OCI-LY7 (cell line): Measurements from ENCODE around the gene C2CD4B. TPM values are rescaled to one million over a fixed set of nuclear protein-coding genes. Genes with fewer than 3 reads are reported as not detected.

Source experiments
- BruUV-seq: library from RNA; stranded (reverse); fragments of 400-500 nt; replicated peaks from 2 replicates; lab custom pipeline; 2021; lab: Mats Ljungman, UMichigan
- CTCF ChIA-PET: fragments of 300-600 bp; sonication (Branson Sonifier 250); formaldehyde crosslinking; loops from one replicate; lab custom pipeline; 2022; ENCODE audit warnings: antibody characterized with exemption; ENCODE audit not compliant: unreplicated experiment; lab: Charles Lee
- POLR2A ChIA-PET: fragments of 300-600 bp; sonication (Branson Sonifier 250); formaldehyde crosslinking; loops from one replicate; lab custom pipeline; 2022; ENCODE audit warnings: antibody characterized with exemption; lab: Charles Lee
- DNase-seq: peaks from one replicate; pipeline ENCODE4 v3.0.0-alpha.2; 2015; ENCODE audit warnings: low spot score
- H2AFZ ChIP-seq: fragments of 200-600 bp; sonication (generic), shearing (Covaris generic); 2 replicates; pipeline ENCODE4 v1.6.1; 2014; ENCODE audit warnings: mild to moderate bottlenecking, antibody characterized with exemption, low read length, moderate library complexity
- H3K27ac ChIP-seq: fragments of 200-600 bp; sonication (generic); 2 replicates; pipeline ENCODE4 v1.5.1; 2014; ENCODE audit warnings: mixed run types, low read depth, mild to moderate bottlenecking, moderate library complexity, low read length, inconsistent platforms; ENCODE audit not compliant: poor library complexity, severe bottlenecking
- H3K36me3 ChIP-seq: fragments of 200-600 bp; sonication (generic); 2 replicates; pipeline ENCODE4 v1.6.1; 2014; ENCODE audit warnings: mild to moderate bottlenecking, antibody characterized with exemption, low read length, moderate library complexity, mixed read lengths; ENCODE audit not compliant: insufficient read depth
- H3K4me1 ChIP-seq: fragments of 200-600 bp; sonication (generic); 2 replicates; pipeline ENCODE4 v1.5.1; 2014; ENCODE audit warnings: mild to moderate bottlenecking, low read length; ENCODE audit not compliant: insufficient read depth, poor library complexity, severe bottlenecking
- H3K4me2 ChIP-seq: fragments of 200-600 bp; sonication (generic); 2 replicates; pipeline ENCODE4 v1.6.1; 2014; ENCODE audit warnings: mild to moderate bottlenecking, low read length
- H3K4me3 ChIP-seq: fragments of 200-600 bp; sonication (generic); 2 replicates; pipeline ENCODE4 v1.5.1; 2014; ENCODE audit warnings: mild to moderate bottlenecking, low read depth, low read length; ENCODE audit not compliant: poor library complexity, severe bottlenecking
- H3K79me2 ChIP-seq: fragments of 200-600 bp; sonication (generic); 2 replicates; pipeline ENCODE4 v1.6.1; 2016; ENCODE audit warnings: low read depth, mild to moderate bottlenecking, low read length, moderate library complexity, mixed read lengths; ENCODE audit not compliant: insufficient read depth
- H3K9me2 ChIP-seq: fragments of 200-600 bp; sonication (generic); 2 replicates; pipeline ENCODE4 v1.6.1; 2016; ENCODE audit warnings: mild to moderate bottlenecking, low read length, mixed read lengths; ENCODE audit not compliant: insufficient read depth
- H3K9me3 ChIP-seq: fragments of 200-600 bp; sonication (generic); 2 replicates; pipeline ENCODE4 v1.6.1; 2014; ENCODE audit warnings: mild to moderate bottlenecking, mixed run types, low read length, mixed read lengths
- H4K20me1 ChIP-seq: fragments of 200-600 bp; sonication (generic); 2 replicates; pipeline ENCODE4 v1.6.1; 2014; ENCODE audit warnings: mild to moderate bottlenecking, antibody characterized with exemption, low read length, moderate library complexity, mixed read lengths; ENCODE audit not compliant: insufficient read depth
- CTCF ChIP-seq: fragments of 200-600 bp; sonication (generic); conservative IDR thresholded peaks from 2 replicates; pipeline ENCODE4 v1.5.1; 2014; ENCODE audit warnings: mild to moderate bottlenecking, antibody characterized with exemption, low read length, moderate library complexity, mixed read lengths
- EZH2phosphoT487 ChIP-seq: fragments of 200-600 bp; sonication (generic); IDR thresholded peaks from 2 replicates; pipeline ENCODE4 v1.6.1; 2018; ENCODE audit warnings: low read depth, borderline replicate concordance, mild to moderate bottlenecking, mixed run types, antibody characterized with exemption, low read length, moderate library complexity, mixed read lengths
- intact Hi-C: fragments of 100-400 bp; cut with micrococcal nuclease; formaldehyde crosslinking; loops from one replicate; pipeline ENCODE4 v1.10.0; 2022; ENCODE audit not compliant: unreplicated experiment
- total RNA-seq, 2 experiments: library from RNA; depleted of rRNA in 1 of 2; stranded (reverse); fragments of >200 nt in 1 of 2; shearing (Covaris generic) in 1 of 2; gene quantifications; 2 replicates each; pipeline ENCODE4 v1.2.3, GENCODE V29; 2014 to 2022

Gene C2CD4B
- total RNA-seq, 2 experiments from 2014 or later, result not detected

GRCh38 chr15:62164014-62164395 lies 1.1 kb downstream of the C2CD4B start:
- Histone ChIP-seq H3K79me2 (no peaks in the 10 kb centered on the region), H4K20me1 (no peaks in the 10 kb centered on the region), H3K4me3 (no peak overlapping the region), H3K27ac (no peak overlapping the region), H3K4me1 (no peaks in the 10 kb centered on the region), H3K9me2 (no peaks in the 10 kb centered on the region), H3K36me3 (no peaks in the 10 kb centered on the region), H3K4me2 (no peak overlapping the region), H3K9me3 (no peaks in the 10 kb centered on the region), H2AFZ (no peak overlapping the region)
- CTCF ChIA-PET, result no interaction called here
- BruUV-seq, result no TSS peak
- intact Hi-C loops, result no loop called here
- no peak for TF ChIP-seq CTCF
- TF ChIP-seq EZH2phosphoT487, result no peak
- no peak for DNase-seq
- POLR2A ChIA-PET, result no interaction called here

- Histone ChIP-seq H3K4me3 (no peak overlapping the region), H3K9me2 (no peaks in the 10 kb centered on the region), H3K27ac (no peak overlapping the region), H4K20me1 (no peaks in the 10 kb centered on the region), H3K9me3 (no peaks in the 10 kb centered on the region), H3K79me2 (no peaks in the 10 kb centered on the region), H3K4me2 (no peak overlapping the region), H3K36me3 (no peaks in the 10 kb centered on the region), H2AFZ (no peak overlapping the region), H3K4me1 (no peaks in the 10 kb centered on the region)
- no TSS peak for BruUV-seq
- DNase-seq, result no peak
- ChIA-PET POLR2A (no interaction called here), CTCF (no interaction called here)
- intact Hi-C loops, result no loop called here
- TF ChIP-seq CTCF (no peak), EZH2phosphoT487 (no peak)
These were observed 1.6 kb downstream of the C2CD4B start for GRCh38 chr15:62163397-62164013.

- H3K79me2 ChIP-seq, result no peaks in the 10 kb centered on the region
- no TSS peak for BruUV-seq
- H3K9me2 ChIP-seq, result no peaks in the 10 kb centered on the region
- H3K4me1 ChIP-seq, result no peaks in the 10 kb centered on the region
- H3K27ac ChIP-seq, result no peak overlapping the region
- ChIA-PET CTCF (no interaction called here), POLR2A (no interaction called here)
- no peak overlapping the region for H3K4me3 ChIP-seq
- DNase-seq, result no peak
- H3K4me2 ChIP-seq, result no peak overlapping the region
- no peaks in the 10 kb centered on the region for H3K36me3 ChIP-seq
- no peak for TF ChIP-seq CTCF
- no peak for TF ChIP-seq EZH2phosphoT487
- no peak overlapping the region for H2AFZ ChIP-seq
- intact Hi-C loops, result no loop called here
- no peaks in the 10 kb centered on the region for H3K9me3 ChIP-seq
- no peaks in the 10 kb centered on the region for H4K20me1 ChIP-seq
These were observed 11.9 kb downstream of the C2CD4B start for GRCh38 chr15:62153228-62153627.
